ENCODE measurements around the gene MLYCD.
A peak's percentile ranks its signal among the peaks of the same experiment; 100 is the strongest.
"Not testable (repeated sequence)": the region's sequence is repeated elsewhere in the genome, so short reads cannot be mapped to it uniquely, and the experiment has no call there.

Gene MLYCD

GRCh38 chr16:83926726-83927397 lies 27.9 kb downstream of the MLYCD start:
- DNase-seq = peak; percentile 65

- no peak for DNase-seq
Observed at GRCh38 chr16:83928341-83929055, 29.6 kb downstream of the MLYCD start.

GRCh38 chr16:83929811-83930555 lies 31.1 kb downstream of the MLYCD start:
- no peak for DNase-seq

GRCh38 chr16:83930730-83931500 lies 32.0 kb downstream of the MLYCD start:
- DNase-seq = no peak

GRCh38 chr16:83931556-83931955 lies 32.6 kb downstream of the MLYCD start:
- no peak for DNase-seq

- no peak for DNase-seq
Observed at GRCh38 chr16:83932304-83932703, 33.4 kb downstream of the MLYCD start.

GRCh38 chr16:83932955-83933673 lies 34.2 kb downstream of the MLYCD start:
- no peak for DNase-seq

GRCh38 chr16:83933885-83934683 lies 35.2 kb downstream of the MLYCD start:
- DNase-seq = no peak

GRCh38 chr16:83934684-83934977 lies 35.7 kb downstream of the MLYCD start:
- DNase-seq = no peak

GRCh38 chr16:83935005-83935857 lies 36.3 kb downstream of the MLYCD start:
- no peak for DNase-seq

GRCh38 chr16:83935858-83936255 lies 36.9 kb downstream of the MLYCD start:
- DNase-seq = no peak

- no peak for DNase-seq
Observed at GRCh38 chr16:83936581-83937165, 37.8 kb downstream of the MLYCD start.

GRCh38 chr16:83937267-83937666 lies 38.4 kb downstream of the MLYCD start:
- DNase-seq = no peak

GRCh38 chr16:83937922-83938885 lies 39.3 kb downstream of the MLYCD start:
- DNase-seq = no peak

- DNase-seq = peak; percentile 63
Observed at GRCh38 chr16:83939266-83939855, 40.4 kb downstream of the MLYCD start.

- no peak for DNase-seq
Observed at GRCh38 chr16:83940119-83940518, 41.2 kb downstream of the MLYCD start.

- no peak for DNase-seq
Observed at GRCh38 chr16:83940630-83941378, 41.9 kb downstream of the MLYCD start.

GRCh38 chr16:83941546-83941945 lies 42.6 kb downstream of the MLYCD start:
- DNase-seq = not testable (repeated sequence)
